IPS-18a (cell line): ENCODE measurements around the gene ATP11C.

Source experiments
- H3K27ac ChIP-seq: one replicate; pipeline ENCODE4 v1.5.1; 2013; ENCODE audit warnings: low read length
- H3K27me3 ChIP-seq: one replicate; pipeline ENCODE4 v1.6.1; 2013; ENCODE audit warnings: mild to moderate bottlenecking, low read length; ENCODE audit not compliant: control insufficient read depth, insufficient read depth
- H3K36me3 ChIP-seq: one replicate; pipeline ENCODE4 v1.6.1; 2013; ENCODE audit warnings: low read depth, low read length; ENCODE audit not compliant: control insufficient read depth
- H3K4me1 ChIP-seq: one replicate; pipeline ENCODE4 v1.6.1; 2013; ENCODE audit warnings: low read depth, low read length; ENCODE audit not compliant: control insufficient read depth
- H3K4me3 ChIP-seq: one replicate; pipeline ENCODE4 v1.5.1; 2013; ENCODE audit warnings: low read length
- H3K9ac ChIP-seq: one replicate; pipeline ENCODE4 v1.6.1; 2013; ENCODE audit warnings: mild to moderate bottlenecking, low read length, moderate library complexity
- H3K9me3 ChIP-seq: one replicate; pipeline ENCODE4 v1.6.1; 2013; ENCODE audit warnings: low read depth, low read length; ENCODE audit not compliant: control insufficient read depth

Gene ATP11C

GRCh38 chrX:139798701-139799100 is 134.2 kb downstream of the ATP11C start:
- Histone ChIP-seq H3K9me3 (peaks cover 7% of the 10 kb centered on the region), H3K9ac (no peak overlapping the region), H3K36me3 (peaks cover 31% of the 10 kb centered on the region), H3K27ac (no peak overlapping the region), H3K4me1 (no peaks in the 10 kb centered on the region), H3K27me3 (no peaks in the 10 kb centered on the region), H3K4me3 (no peak overlapping the region)

GRCh38 chrX:139795196-139795595 is 137.7 kb downstream of the ATP11C start:
- Histone ChIP-seq H3K27ac (no peak overlapping the region), H3K27me3 (no peaks in the 10 kb centered on the region), H3K36me3 (peaks cover 14% of the 10 kb centered on the region), H3K4me3 (no peak overlapping the region), H3K4me1 (no peaks in the 10 kb centered on the region), H3K9me3 (peaks cover 6% of the 10 kb centered on the region), H3K9ac (no peak overlapping the region)

- Histone ChIP-seq H3K4me1 (no peaks in the 10 kb centered on the region), H3K4me3 (no peak overlapping the region), H3K27me3 (no peaks in the 10 kb centered on the region), H3K27ac (no peak overlapping the region), H3K9ac (no peak overlapping the region), H3K9me3 (peaks cover 14% of the 10 kb centered on the region), H3K36me3 (peaks cover 27% of the 10 kb centered on the region)
Observed at GRCh38 chrX:139787601-139788000, 145.3 kb downstream of the ATP11C start.

- no peak overlapping the region for H3K9ac ChIP-seq
- H3K27me3 ChIP-seq = no peaks in the 10 kb centered on the region
- peaks cover 26% of the 10 kb centered on the region for H3K36me3 ChIP-seq
- H3K27ac ChIP-seq = no peak overlapping the region
- no peaks in the 10 kb centered on the region for H3K4me1 ChIP-seq
- H3K9me3 ChIP-seq = peaks cover 13% of the 10 kb centered on the region
- H3K4me3 ChIP-seq = no peak overlapping the region
Observed at GRCh38 chrX:139784807-139785206, 148.0 kb downstream of the ATP11C start.

GRCh38 chrX:139783959-139784358 is 148.9 kb downstream of the ATP11C start:
- Histone ChIP-seq H3K4me3 (no peak overlapping the region), H3K4me1 (no peaks in the 10 kb centered on the region), H3K36me3 (peaks cover 21% of the 10 kb centered on the region), H3K27me3 (no peaks in the 10 kb centered on the region), H3K9me3 (peaks cover 13% of the 10 kb centered on the region), H3K9ac (no peak overlapping the region), H3K27ac (no peak overlapping the region)

- Histone ChIP-seq H3K36me3 (peaks cover 15% of the 10 kb centered on the region), H3K9me3 (peaks cover 10% of the 10 kb centered on the region), H3K27ac (no peak overlapping the region)
Observed at GRCh38 chrX:139783030-139783429, 149.8 kb downstream of the ATP11C start.

GRCh38 chrX:139776599-139776998 is 156.3 kb downstream of the ATP11C start:
- no peaks in the 10 kb centered on the region for H3K27me3 ChIP-seq
- H3K36me3 ChIP-seq = peaks cover 3% of the 10 kb centered on the region
- no peaks in the 10 kb centered on the region for H3K4me1 ChIP-seq
- H3K27ac ChIP-seq = no peak overlapping the region
- peaks cover 8% of the 10 kb centered on the region for H3K9me3 ChIP-seq
- H3K4me3 ChIP-seq = no peak overlapping the region
- H3K9ac ChIP-seq = no peak overlapping the region

More at GRCh38 chrX:139783030-139783429, 149.8 kb downstream of the ATP11C start:
- no peak overlapping the region for H3K9ac ChIP-seq
- no peak overlapping the region for H3K4me3 ChIP-seq
- H3K4me1 ChIP-seq = no peaks in the 10 kb centered on the region
- H3K27me3 ChIP-seq = no peaks in the 10 kb centered on the region

GRCh38 chrX:139770366-139770765 is 162.5 kb downstream of the ATP11C start:
- Histone ChIP-seq H3K4me1 (no peaks in the 10 kb centered on the region), H3K4me3 (no peak overlapping the region), H3K27me3 (no peaks in the 10 kb centered on the region), H3K27ac (no peak overlapping the region), H3K9me3 (peaks cover 18% of the 10 kb centered on the region), H3K36me3 (peaks cover 21% of the 10 kb centered on the region), H3K9ac (no peak overlapping the region)

- Histone ChIP-seq H3K9me3 (peaks cover 13% of the 10 kb centered on the region), H3K4me1 (no peaks in the 10 kb centered on the region), H3K36me3 (peaks cover 18% of the 10 kb centered on the region), H3K9ac (no peak overlapping the region), H3K27me3 (no peaks in the 10 kb centered on the region), H3K27ac (no peak overlapping the region), H3K4me3 (no peak overlapping the region)
Observed at GRCh38 chrX:139766545-139766983, 166.3 kb downstream of the ATP11C start.

GRCh38 chrX:139762400-139763183 is 170.3 kb downstream of the ATP11C start:
- H3K36me3 ChIP-seq = peaks cover 13% of the 10 kb centered on the region
- H3K9ac ChIP-seq = no peak overlapping the region
- H3K27ac ChIP-seq = no peak overlapping the region
- peaks cover 4% of the 10 kb centered on the region for H3K9me3 ChIP-seq
- H3K4me1 ChIP-seq = no peaks in the 10 kb centered on the region
- no peaks in the 10 kb centered on the region for H3K27me3 ChIP-seq
- no peak overlapping the region for H3K4me3 ChIP-seq

- no peaks in the 10 kb centered on the region for H3K4me1 ChIP-seq
Observed at GRCh38 chrX:139759637-139760036, 173.2 kb downstream of the ATP11C start.

GRCh38 chrX:139758809-139759208 is 174.0 kb downstream of the ATP11C start:
- peaks cover 8% of the 10 kb centered on the region for H3K36me3 ChIP-seq
- H3K27me3 ChIP-seq = no peaks in the 10 kb centered on the region
- no peak overlapping the region for H3K9ac ChIP-seq
- H3K4me1 ChIP-seq = no peaks in the 10 kb centered on the region
- no peak overlapping the region for H3K4me3 ChIP-seq
- peaks cover 19% of the 10 kb centered on the region for H3K9me3 ChIP-seq
- H3K27ac ChIP-seq = no peak overlapping the region

More at GRCh38 chrX:139759637-139760036, 173.2 kb downstream of the ATP11C start:
- peaks cover 8% of the 10 kb centered on the region for H3K36me3 ChIP-seq
- peaks cover 19% of the 10 kb centered on the region for H3K9me3 ChIP-seq
- H3K27me3 ChIP-seq = no peaks in the 10 kb centered on the region
- H3K9ac ChIP-seq = no peak overlapping the region
- H3K27ac ChIP-seq = no peak overlapping the region
- H3K4me3 ChIP-seq = no peak overlapping the region
